HCT116 (cell line): ENCODE measurements around the gene GYS2. TPM values are rescaled to one million over a fixed set of nuclear protein-coding genes. Genes with fewer than 3 reads are reported as not detected.

Experiments
- ATAC-seq: fragments of 200-7000 bp; cut with Tn5 transposase; 2 replicates; pipeline ENCODE4 v1.9.1; 2020; ENCODE audit warnings: mild to moderate bottlenecking, moderate library complexity
- BruUV-seq: library from RNA; stranded (reverse); fragments of 400-500 nt; replicated peaks from 2 replicates; lab custom pipeline; 2021; lab: Mats Ljungman, UMichigan
- CTCF ChIA-PET: fragments of 300-600 bp; sonication (Branson Sonifier 250); formaldehyde crosslinking; loops from one replicate; lab custom pipeline; 2021; ENCODE audit warnings: antibody characterized with exemption; lab: Charles Lee
- POLR2A ChIA-PET: fragments of 300-600, 350-600 bp; sonication (Branson Sonifier 250); formaldehyde crosslinking; loops from one replicate; lab custom pipeline; 2021; ENCODE audit warnings: antibody characterized with exemption; lab: Charles Lee
- RAD21 ChIA-PET, 2 experiments: fragments of 300-600 bp; sonication (Branson Sonifier 250); formaldehyde crosslinking; loops; one replicate each; lab custom pipeline; 2023; ENCODE audit warnings: low total read pairs in 2 of 2; ENCODE audit not compliant: uncharacterized antibody in 2 of 2, unreplicated experiment in 2 of 2, low non-redundant PET in 1 of 2; lab: Charles Lee
- DNase-seq: peaks from one replicate; pipeline ENCODE4 v3.0.0-alpha.2; 2010; ENCODE audit warnings: low read depth, low spot score
- H2AFZ ChIP-seq: fragments of 200-600 bp; shearing (Covaris generic), sonication (generic); 2 replicates; pipeline ENCODE4 v1.6.1; 2017; ENCODE audit warnings: low read depth, mixed run types, mixed read lengths, antibody characterized with exemption, low read length; ENCODE audit not compliant: poor library complexity, severe bottlenecking
- H3K27ac ChIP-seq: 2 replicates; pipeline ENCODE4 v1.5.1; 2012; ENCODE audit warnings: low read depth, low read length
- H3K27me3 ChIP-seq: fragments of 200-600 bp; sonication (generic); 2 replicates; pipeline ENCODE4 v1.6.1; 2016; ENCODE audit warnings: mixed run types, low read length, mixed read lengths; ENCODE audit not compliant: insufficient read depth
- H3K36me3 ChIP-seq, 2 experiments: fragments of 200-500 bp in 1 of 2; fragments of 200-600 bp in 1 of 2; sonication (Bioruptor generic) in 1 of 2; sonication (generic) in 1 of 2; 2 replicates each; pipeline versions ENCODE4 v1.5.1 to v1.6.1; 2014 to 2016; ENCODE audit warnings: low read length in 2 of 2, inconsistent platforms in 1 of 2, mixed read lengths in 1 of 2, mixed run types in 1 of 2; ENCODE audit not compliant: insufficient read depth in 2 of 2, control insufficient read depth in 1 of 2
- H3K4me1 ChIP-seq, 2 experiments: fragments of 200-600 bp in 1 of 2; sonication (generic) in 1 of 2; 2 replicates each; pipeline versions ENCODE4 v1.5.1 to v1.6.1; 2012 to 2017; ENCODE audit warnings: low read length in 2 of 2, inconsistent platforms in 1 of 2, mild to moderate bottlenecking in 1 of 2, mixed read lengths in 1 of 2, mixed run types in 1 of 2, moderate library complexity in 1 of 2; ENCODE audit not compliant: insufficient read depth in 2 of 2, control insufficient read depth in 1 of 2
- H3K4me2 ChIP-seq: fragments of 200-600 bp; sonication (generic); 2 replicates; pipeline ENCODE4 v1.6.1; 2017; ENCODE audit warnings: mixed run types, low read length, mixed read lengths
- H3K4me3 ChIP-seq, 2 experiments: fragments of 200-600 bp in 1 of 2; sonication (generic) in 1 of 2; replicated peaks in 1 of 2; 2 replicates each; pipeline ENCODE4 v1.5.1; 2011 to 2016; ENCODE audit warnings: low read length in 2 of 2, control low read depth in 1 of 2, low read depth in 1 of 2, mild to moderate bottlenecking in 1 of 2, mixed read lengths in 1 of 2, mixed run types in 1 of 2
- H3K79me2 ChIP-seq: fragments of 200-600 bp; sonication (generic); 2 replicates; pipeline ENCODE4 v1.6.1; 2017; ENCODE audit warnings: mild to moderate bottlenecking, mixed run types, low read length, moderate library complexity, mixed read lengths; ENCODE audit not compliant: insufficient read depth
- H3K9ac ChIP-seq: fragments of 200-600 bp; sonication (generic); 2 replicates; pipeline ENCODE4 v1.6.1; 2016; ENCODE audit warnings: low read length, mixed read lengths
- H3K9me2 ChIP-seq: fragments of 200-600 bp; sonication (generic), shearing (Covaris generic); 2 replicates; pipeline ENCODE4 v1.6.1; 2017; ENCODE audit warnings: mixed run types, mild to moderate bottlenecking, moderate library complexity; ENCODE audit not compliant: insufficient read depth
- H3K9me3 ChIP-seq, 2 experiments: fragments of 200-500 bp in 1 of 2; fragments of 200-600 bp in 1 of 2; sonication (Bioruptor generic) in 1 of 2; sonication (generic) in 1 of 2; 2 replicates each; pipeline ENCODE4 v1.6.1; 2014 to 2017; ENCODE audit warnings: low read length in 2 of 2, mixed read lengths in 2 of 2, inconsistent platforms in 1 of 2, low read depth in 1 of 2, mild to moderate bottlenecking in 1 of 2, mixed run types in 1 of 2, moderate library complexity in 1 of 2; ENCODE audit not compliant: control insufficient read depth in 1 of 2, insufficient read depth in 1 of 2
- H4K20me1 ChIP-seq: fragments of 200-600 bp; sonication (generic), shearing (Covaris generic); 2 replicates; pipeline ENCODE4 v1.6.1; 2017; ENCODE audit warnings: mixed run types, mild to moderate bottlenecking, moderate library complexity; ENCODE audit not compliant: insufficient read depth
- ATF3 ChIP-seq: IDR thresholded peaks from 2 replicates; pipeline ENCODE4 v1.6.1; 2012
- CBX3 ChIP-seq: IDR thresholded peaks from 2 replicates; pipeline ENCODE4 v1.6.1; 2012; ENCODE audit warnings: low read depth
- EGR1 ChIP-seq: IDR thresholded peaks from 2 replicates; pipeline ENCODE4 v1.6.1; 2012; ENCODE audit warnings: low read depth
- ELF1 ChIP-seq: IDR thresholded peaks from 2 replicates; pipeline ENCODE4 v1.6.1; 2012; ENCODE audit warnings: low read depth, borderline replicate concordance
- EZH2phosphoT487 ChIP-seq: fragments of 200-600 bp; IDR thresholded peaks from 2 replicates; pipeline ENCODE4 v1.6.1; 2018; ENCODE audit warnings: antibody characterized with exemption, borderline replicate concordance
- JUND ChIP-seq: IDR thresholded peaks from 2 replicates; pipeline ENCODE4 v1.6.1; 2012
- POLR2A ChIP-seq: IDR thresholded peaks from 2 replicates; pipeline ENCODE4 v1.7.0; 2011; ENCODE audit warnings: borderline replicate concordance; ENCODE audit not compliant: insufficient read depth, insufficient read length; ENCODE audit errors: extremely low read depth
- POLR2AphosphoS5 ChIP-seq: IDR thresholded peaks from 2 replicates; pipeline ENCODE4 v1.6.1; 2011; ENCODE audit warnings: mild to moderate bottlenecking, low read depth, low read length, moderate library complexity
- RAD21 ChIP-seq: IDR thresholded peaks from 2 replicates; pipeline ENCODE4 v1.6.1; 2012; ENCODE audit warnings: low read depth, mild to moderate bottlenecking
- REST ChIP-seq: IDR thresholded peaks from 2 replicates; pipeline ENCODE4 v1.6.1; 2012; ENCODE audit warnings: low read depth
- SP1 ChIP-seq: IDR thresholded peaks from 2 replicates; pipeline ENCODE4 v1.6.1; 2012; ENCODE audit warnings: low read depth
- SRF ChIP-seq: IDR thresholded peaks from 2 replicates; pipeline ENCODE4 v1.6.1; 2012; ENCODE audit warnings: low read depth
- TCF7L2 ChIP-seq: IDR thresholded peaks from 2 replicates; pipeline ENCODE4 v1.7.0; 2011; ENCODE audit warnings: borderline replicate concordance, inconsistent platforms; ENCODE audit not compliant: insufficient read depth, insufficient read length; ENCODE audit errors: extremely low read depth
- YY1 ChIP-seq: IDR thresholded peaks from 2 replicates; pipeline ENCODE4 v1.6.1; 2011; ENCODE audit warnings: low read length, low read depth, moderate library complexity, mild to moderate bottlenecking; ENCODE audit not compliant: insufficient replicate concordance; ENCODE audit errors: extremely low read depth
- ZFX ChIP-seq: fragments of 450-650 bp; IDR thresholded peaks from 2 replicates; pipeline ENCODE4 v1.6.1; 2017
- ZNF274 ChIP-seq: fragments of 200-500 bp; sonication (Bioruptor generic); IDR thresholded peaks from 2 replicates; pipeline ENCODE4 v1.6.1; 2014; ENCODE audit warnings: mild to moderate bottlenecking, low read depth, low read length, inconsistent platforms
- intact Hi-C: fragments of 100-400 bp; cut with micrococcal nuclease; formaldehyde crosslinking; loops from 2 replicates; pipeline ENCODE4 v1.10.0; 2022
- total RNA-seq: library from RNA; stranded (reverse); gene quantifications from one replicate; pipeline ENCODE4 v1.2.1, GENCODE V29; 2021; ENCODE audit not compliant: unreplicated experiment
- TF ChIP-seq, protein P1 (sequence below), 3 experiments: fragments of 200-600 bp in 1 of 3; sonication (generic) in 1 of 3; IDR thresholded peaks in 2 of 3; conservative IDR thresholded peaks in 1 of 3; 2 replicates each; pipeline ENCODE4 v1.5.1; 2012 to 2017; ENCODE audit warnings: low read depth in 2 of 3, low read length in 2 of 3, antibody characterized with exemption in 1 of 3, borderline replicate concordance in 1 of 3, control low read depth in 1 of 3, mild to moderate bottlenecking in 1 of 3, mixed read lengths in 1 of 3, mixed run types in 1 of 3, moderate library complexity in 1 of 3; ENCODE audit not compliant: insufficient read depth in 1 of 3

GYS2 gene
- total RNA-seq, 1 experiment from 2014 or later: not detected

GRCh38 chr12:21576431-21576830 lies 28.2 kb downstream of the GYS2 start:
- no peak overlapping the region for H3K4me2 ChIP-seq
- no TSS peak for BruUV-seq
- no peaks in the 10 kb centered on the region for H3K79me2 ChIP-seq
- H4K20me1 ChIP-seq: no peaks in the 10 kb centered on the region
- intact Hi-C loops: no loop called here
- H3K27ac ChIP-seq: no peak overlapping the region
- H3K9me2 ChIP-seq: no peaks in the 10 kb centered on the region
- no peak for TF ChIP-seq POLR2AphosphoS5
- TF ChIP-seq REST: no peak
- TF ChIP-seq ZFX: no peak
- TF ChIP-seq ATF3: no peak
- TF ChIP-seq, protein P1, sequence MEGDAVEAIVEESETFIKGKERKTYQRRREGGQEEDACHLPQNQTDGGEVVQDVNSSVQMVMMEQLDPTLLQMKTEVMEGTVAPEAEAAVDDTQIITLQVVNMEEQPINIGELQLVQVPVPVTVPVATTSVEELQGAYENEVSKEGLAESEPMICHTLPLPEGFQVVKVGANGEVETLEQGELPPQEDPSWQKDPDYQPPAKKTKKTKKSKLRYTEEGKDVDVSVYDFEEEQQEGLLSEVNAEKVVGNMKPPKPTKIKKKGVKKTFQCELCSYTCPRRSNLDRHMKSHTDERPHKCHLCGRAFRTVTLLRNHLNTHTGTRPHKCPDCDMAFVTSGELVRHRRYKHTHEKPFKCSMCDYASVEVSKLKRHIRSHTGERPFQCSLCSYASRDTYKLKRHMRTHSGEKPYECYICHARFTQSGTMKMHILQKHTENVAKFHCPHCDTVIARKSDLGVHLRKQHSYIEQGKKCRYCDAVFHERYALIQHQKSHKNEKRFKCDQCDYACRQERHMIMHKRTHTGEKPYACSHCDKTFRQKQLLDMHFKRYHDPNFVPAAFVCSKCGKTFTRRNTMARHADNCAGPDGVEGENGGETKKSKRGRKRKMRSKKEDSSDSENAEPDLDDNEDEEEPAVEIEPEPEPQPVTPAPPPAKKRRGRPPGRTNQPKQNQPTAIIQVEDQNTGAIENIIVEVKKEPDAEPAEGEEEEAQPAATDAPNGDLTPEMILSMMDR (IDR thresholded peaks at IDR 0.05 in 2 of 3, conservative IDR thresholded peaks at IDR 0.05 in 1 of 3; ENCODE audit: borderline replicate concordance in 1 of 3, insufficient read depth in 1 of 3, low read depth in 2 of 3, low read length in 2 of 3): no peak
- TF ChIP-seq ELF1: no peak
- TF ChIP-seq JUND: no peak
- no peak for TF ChIP-seq EGR1
- no peak for TF ChIP-seq TCF7L2
- no peak for TF ChIP-seq RAD21
- no peak for TF ChIP-seq POLR2A
- TF ChIP-seq YY1: no peak
- TF ChIP-seq EZH2phosphoT487: no peak
- TF ChIP-seq ZNF274: no peak
- no peak for TF ChIP-seq CBX3
- TF ChIP-seq SRF: no peak
- TF ChIP-seq SP1: no peak
- TF ChIP-seq, all 23 proteins: peak for 0
- no peak for ATAC-seq
- RAD21 ChIA-PET: no interaction called here
- CTCF ChIA-PET: no interaction called here
- no peaks in the 10 kb centered on the region for H3K36me3 ChIP-seq
- no peak overlapping the region for H2AFZ ChIP-seq
- DNase-seq: no peak
- H3K9ac ChIP-seq: no peak overlapping the region
- no peak overlapping the region for H3K4me3 ChIP-seq
- no peaks in the 10 kb centered on the region for H3K4me1 ChIP-seq
- H3K9me3 ChIP-seq: no peaks in the 10 kb centered on the region
- no peaks in the 10 kb centered on the region for H3K27me3 ChIP-seq
- POLR2A ChIA-PET: no interaction called here
